GM12878 (cell line): ENCODE measurements around the gene CENPH. TPM values are rescaled to one million over a fixed set of nuclear protein-coding genes. Genes with fewer than 3 reads are reported as not detected.

ENCODE experiments used
- BACH1 ChIP-seq: fragments of 450-650 bp; IDR thresholded peaks from 2 replicates; pipeline ENCODE4 v1.6.1; 2017; ENCODE audit warnings: mild to moderate bottlenecking, borderline replicate concordance
- ZNF24 ChIP-seq: fragments of 450-650 bp; IDR thresholded peaks from 2 replicates; pipeline ENCODE4 v1.6.1; 2017; ENCODE audit warnings: antibody characterized with exemption, mild to moderate bottlenecking
- polyA plus RNA-seq, 11 experiments: library from polyadenylated mRNA; depleted of rRNA in 4 of 11; unstranded in 6 of 11; stranded (reverse) in 5 of 11; fragments of >200 nt; fragmentation: Nextera tagmentation in 4 of 11; fragmentation: Illumina TruSeq in 1 of 11; extraction: Ambion mirVana in 4 of 11; extraction: Trizol in 1 of 11; gene quantifications; 1 replicate in 1 of 11; 2 replicates in 10 of 11; pipeline versions ENCODE4 v1.2.1 to v1.2.3, GENCODE V29; 2011 to 2016; ENCODE audit warnings: inconsistent platforms in 2 of 11, missing spikeins in 2 of 11, low read depth in 1 of 11
- small RNA-seq: library from RNA; depleted of rRNA; stranded (forward); fragments of <200 nt; gene quantifications from one replicate; pipeline ENCODE3, GENCODE V24; 2014
- total RNA-seq, 4 experiments: library from RNA; depleted of rRNA in 3 of 4; stranded (reverse); fragments of >200 nt in 3 of 4; fragmentation: Illumina TruSeq in 1 of 4; extraction: Trizol in 1 of 4; gene quantifications; 2 replicates each; pipeline versions ENCODE4 v1.2.1 to v1.2.3, GENCODE V29; 2013 to 2021
- TF ChIP-seq, protein P1 (sequence below): IDR thresholded peaks from 2 replicates; pipeline ENCODE4 v1.6.1; 2012; ENCODE audit warnings: low read depth, low read length, improper control_type of control experiment

The CENPH gene
- total and polyA plus RNA-seq, 10 of the 15 experiments (the other 5 are each of a cell fraction or from before 2014, with no cell fraction given): 7.3 to 65.6 (median 45.9) TPM

- TF ChIP-seq, protein P1, sequence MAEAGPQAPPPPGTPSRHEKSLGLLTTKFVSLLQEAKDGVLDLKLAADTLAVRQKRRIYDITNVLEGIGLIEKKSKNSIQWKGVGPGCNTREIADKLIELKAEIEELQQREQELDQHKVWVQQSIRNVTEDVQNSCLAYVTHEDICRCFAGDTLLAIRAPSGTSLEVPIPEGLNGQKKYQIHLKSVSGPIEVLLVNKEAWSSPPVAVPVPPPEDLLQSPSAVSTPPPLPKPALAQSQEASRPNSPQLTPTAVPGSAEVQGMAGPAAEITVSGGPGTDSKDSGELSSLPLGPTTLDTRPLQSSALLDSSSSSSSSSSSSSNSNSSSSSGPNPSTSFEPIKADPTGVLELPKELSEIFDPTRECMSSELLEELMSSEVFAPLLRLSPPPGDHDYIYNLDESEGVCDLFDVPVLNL: no peak
- TF ChIP-seq BACH1 (no peak), ZNF24 (no peak)
Observed at GRCh38 chr5:69257577-69257976, 68.2 kb downstream of the CENPH start (continued).

Small RNAs within 50 kb of the gene (small RNA-seq; reads per million reads assigned to genes)
- not detected for gene SNORA50D

Other genes with a start within 250 kb of the CENPH start
Only the 7 nearest of the 8 such genes appear.
- 50.1 and 60.4 TPM in 2 replicates for gene SLC30A5, start 95.6 kb upstream of the CENPH start, total RNA-seq (2014; rRNA removed)
- 38.5 and 45.1 TPM in 2 replicates for gene SLC30A5, start 95.6 kb upstream of the CENPH start, total RNA-seq (2014; rRNA removed; fragmentation: Illumina TruSeq; extraction: Trizol)
- 25.5 and 32.2 TPM in 2 replicates for gene SLC30A5, start 95.6 kb upstream of the CENPH start, total RNA-seq (2021)
- 41.5 and 45.6 TPM in 2 replicates for gene SLC30A5, start 95.6 kb upstream of the CENPH start, polyA plus RNA-seq (2011; rRNA removed)
- gene SLC30A5, start 95.6 kb upstream of the CENPH start, polyA plus RNA-seq (2014; fragmentation: Illumina TruSeq; extraction: Trizol): 38.3 and 48.0 TPM in 2 replicates
- gene SLC30A5, start 95.6 kb upstream of the CENPH start, polyA plus RNA-seq (2014; fragmentation: Nextera tagmentation; extraction: Ambion mirVana): 10 to 100 TPM; 14.7 to 27.5 TPM
- gene SLC30A5, start 95.6 kb upstream of the CENPH start, polyA plus RNA-seq (2014; rRNA removed): 27.7 and 30.6 TPM in 2 replicates
- 10 to 100 TPM; 64.5 to 67.9 TPM for gene SLC30A5, start 95.6 kb upstream of the CENPH start, polyA plus RNA-seq (2016; fragmentation: Nextera tagmentation; extraction: Ambion mirVana)
- gene CCNB1, start 22.4 kb upstream of the CENPH start, total RNA-seq (2014; rRNA removed): 159 and 169 TPM in 2 replicates
- 162 and 169 TPM in 2 replicates for gene CCNB1, start 22.4 kb upstream of the CENPH start, total RNA-seq (2014; rRNA removed; fragmentation: Illumina TruSeq; extraction: Trizol)
- 148 and 160 TPM in 2 replicates for gene CCNB1, start 22.4 kb upstream of the CENPH start, total RNA-seq (2021)
- gene CCNB1, start 22.4 kb upstream of the CENPH start, polyA plus RNA-seq (2011; rRNA removed): 227 and 259 TPM in 2 replicates
- gene CCNB1, start 22.4 kb upstream of the CENPH start, polyA plus RNA-seq (2014; fragmentation: Illumina TruSeq; extraction: Trizol): 174 and 193 TPM in 2 replicates
- gene CCNB1, start 22.4 kb upstream of the CENPH start, polyA plus RNA-seq (2014; fragmentation: Nextera tagmentation; extraction: Ambion mirVana): 100 to 1,000 TPM; 312 to 375 TPM
- gene CCNB1, start 22.4 kb upstream of the CENPH start, polyA plus RNA-seq (2014; rRNA removed): 141 and 148 TPM in 2 replicates
- gene CCNB1, start 22.4 kb upstream of the CENPH start, polyA plus RNA-seq (2016; fragmentation: Nextera tagmentation; extraction: Ambion mirVana): 100 to 1,000 TPM; 400 to 403 TPM
- gene CDK7, start 45.3 kb downstream of the CENPH start, total RNA-seq (2014; rRNA removed): 39.6 and 51.0 TPM in 2 replicates
- 44.5 and 46.8 TPM in 2 replicates for gene CDK7, start 45.3 kb downstream of the CENPH start, total RNA-seq (2014; rRNA removed; fragmentation: Illumina TruSeq; extraction: Trizol)
- 26.0 and 27.0 TPM in 2 replicates for gene CDK7, start 45.3 kb downstream of the CENPH start, total RNA-seq (2021)
- 59.6 and 76.7 TPM in 2 replicates for gene CDK7, start 45.3 kb downstream of the CENPH start, polyA plus RNA-seq (2011; rRNA removed)
- gene CDK7, start 45.3 kb downstream of the CENPH start, polyA plus RNA-seq (2014; fragmentation: Illumina TruSeq; extraction: Trizol): 40.8 and 46.7 TPM in 2 replicates
- 10 to 100 TPM; 80.3 to 93.9 TPM for gene CDK7, start 45.3 kb downstream of the CENPH start, polyA plus RNA-seq (2014; fragmentation: Nextera tagmentation; extraction: Ambion mirVana)
- 41.4 and 44.8 TPM in 2 replicates for gene CDK7, start 45.3 kb downstream of the CENPH start, polyA plus RNA-seq (2014; rRNA removed)
- gene CDK7, start 45.3 kb downstream of the CENPH start, polyA plus RNA-seq (2016; fragmentation: Nextera tagmentation; extraction: Ambion mirVana): 10 to 100 TPM; 41.5 to 44.5 TPM
- gene CCDC125, start 143.2 kb downstream of the CENPH start, total RNA-seq (2014; rRNA removed): 3.6 and 5.1 TPM in 2 replicates
- 11.0 and 12.3 TPM in 2 replicates for gene CCDC125, start 143.2 kb downstream of the CENPH start, total RNA-seq (2014; rRNA removed; fragmentation: Illumina TruSeq; extraction: Trizol)
- 9.8 and 10.1 TPM in 2 replicates for gene CCDC125, start 143.2 kb downstream of the CENPH start, total RNA-seq (2021)
- 6.6 and 9.9 TPM in 2 replicates for gene CCDC125, start 143.2 kb downstream of the CENPH start, polyA plus RNA-seq (2011; rRNA removed)
- gene CCDC125, start 143.2 kb downstream of the CENPH start, polyA plus RNA-seq (2014; fragmentation: Illumina TruSeq; extraction: Trizol): 11.6 and 15.4 TPM in 2 replicates
- gene CCDC125, start 143.2 kb downstream of the CENPH start, polyA plus RNA-seq (2014; fragmentation: Nextera tagmentation; extraction: Ambion mirVana): 1 to 10 TPM; 6.4 to 6.5 TPM
- 7.3 and 8.2 TPM in 2 replicates for gene CCDC125, start 143.2 kb downstream of the CENPH start, polyA plus RNA-seq (2014; rRNA removed)
- 1 to 10 TPM; 7.7 to 8.7 TPM for gene CCDC125, start 143.2 kb downstream of the CENPH start, polyA plus RNA-seq (2016; fragmentation: Nextera tagmentation; extraction: Ambion mirVana)
- 45.2 and 64.5 TPM in 2 replicates for gene AK6, start 179.9 kb downstream of the CENPH start, total RNA-seq (2014; rRNA removed)
- 62.6 and 64.5 TPM in 2 replicates for gene AK6, start 179.9 kb downstream of the CENPH start, total RNA-seq (2014; rRNA removed; fragmentation: Illumina TruSeq; extraction: Trizol)
- gene AK6, start 179.9 kb downstream of the CENPH start, total RNA-seq (2021): 50.7 and 53.5 TPM in 2 replicates
- gene AK6, start 179.9 kb downstream of the CENPH start, polyA plus RNA-seq (2011; rRNA removed): 88.2 and 155 TPM in 2 replicates
- gene AK6, start 179.9 kb downstream of the CENPH start, polyA plus RNA-seq (2014; fragmentation: Illumina TruSeq; extraction: Trizol): 72.7 and 84.7 TPM in 2 replicates
- gene AK6, start 179.9 kb downstream of the CENPH start, polyA plus RNA-seq (2014; fragmentation: Nextera tagmentation; extraction: Ambion mirVana): 100 to 1,000 TPM; 396 to 446 TPM
- 85.0 and 94.3 TPM in 2 replicates for gene AK6, start 179.9 kb downstream of the CENPH start, polyA plus RNA-seq (2014; rRNA removed)
- 100 to 1,000 TPM; 254 to 271 TPM for gene AK6, start 179.9 kb downstream of the CENPH start, polyA plus RNA-seq (2016; fragmentation: Nextera tagmentation; extraction: Ambion mirVana)
- gene TAF9, start 179.9 kb downstream of the CENPH start, total RNA-seq (2014; rRNA removed): 96.0 and 106 TPM in 2 replicates
- 96.9 and 102 TPM in 2 replicates for gene TAF9, start 179.9 kb downstream of the CENPH start, total RNA-seq (2014; rRNA removed; fragmentation: Illumina TruSeq; extraction: Trizol)
- 64.4 and 64.8 TPM in 2 replicates for gene TAF9, start 179.9 kb downstream of the CENPH start, total RNA-seq (2021)
- 171 and 220 TPM in 2 replicates for gene TAF9, start 179.9 kb downstream of the CENPH start, polyA plus RNA-seq (2011; rRNA removed)
- 152 and 175 TPM in 2 replicates for gene TAF9, start 179.9 kb downstream of the CENPH start, polyA plus RNA-seq (2014; fragmentation: Illumina TruSeq; extraction: Trizol)
- gene TAF9, start 179.9 kb downstream of the CENPH start, polyA plus RNA-seq (2014; fragmentation: Nextera tagmentation; extraction: Ambion mirVana): 100 to 1,000 TPM; 191 to 318 TPM
- gene TAF9, start 179.9 kb downstream of the CENPH start, polyA plus RNA-seq (2014; rRNA removed): 87.3 and 95.7 TPM in 2 replicates
- 100 to 1,000 TPM; 149 to 165 TPM for gene TAF9, start 179.9 kb downstream of the CENPH start, polyA plus RNA-seq (2016; fragmentation: Nextera tagmentation; extraction: Ambion mirVana)
- 34.9 and 44.7 TPM in 2 replicates for gene RAD17, start 180.2 kb downstream of the CENPH start, total RNA-seq (2014; rRNA removed)
- gene RAD17, start 180.2 kb downstream of the CENPH start, total RNA-seq (2014; rRNA removed; fragmentation: Illumina TruSeq; extraction: Trizol): 43.4 and 44.4 TPM in 2 replicates
- gene RAD17, start 180.2 kb downstream of the CENPH start, total RNA-seq (2021): 32.7 and 35.9 TPM in 2 replicates
- 55.4 and 60.7 TPM in 2 replicates for gene RAD17, start 180.2 kb downstream of the CENPH start, polyA plus RNA-seq (2011; rRNA removed)
- gene RAD17, start 180.2 kb downstream of the CENPH start, polyA plus RNA-seq (2014; fragmentation: Illumina TruSeq; extraction: Trizol): 47.9 and 77.7 TPM in 2 replicates
- gene RAD17, start 180.2 kb downstream of the CENPH start, polyA plus RNA-seq (2014; fragmentation: Nextera tagmentation; extraction: Ambion mirVana): 10 to 100 TPM; 23.9 to 30.8 TPM
- 46.7 and 47.5 TPM in 2 replicates for gene RAD17, start 180.2 kb downstream of the CENPH start, polyA plus RNA-seq (2014; rRNA removed)
- 10 to 100 TPM; 43.9 to 46.6 TPM for gene RAD17, start 180.2 kb downstream of the CENPH start, polyA plus RNA-seq (2016; fragmentation: Nextera tagmentation; extraction: Ambion mirVana)